ENCODE data around the gene NPAS3. TPM values are rescaled to one million over a fixed set of nuclear protein-coding genes. Genes with fewer than 3 reads are reported as not detected.

Gene NPAS3
- total and polyA plus RNA-seq, 5 donors from 2014 or later, result not detected

GRCh38 chr14:33194551-33194950 is 255.9 kb downstream of the NPAS3 start:
- no peaks in the 10 kb centered on the region for H3K4me1 ChIP-seq (ENCODE audit: control insufficient read depth, insufficient read depth, low read length, poor library complexity, severe bottlenecking)
- no peaks in the 10 kb centered on the region for H3K27me3 ChIP-seq (ENCODE audit: control insufficient read depth, insufficient read depth, low read length)
- H3K36me3 ChIP-seq (ENCODE audit: control insufficient read depth, insufficient read depth, low read length), result no peaks in the 10 kb centered on the region
- H3K36me3 Mint-ChIP-seq, result no peaks in the 10 kb centered on the region
- no peaks in the 10 kb centered on the region for H3K4me1 Mint-ChIP-seq
- H3K27ac Mint-ChIP-seq, result no peak overlapping the region
- H3K27me3 Mint-ChIP-seq, result no peaks in the 10 kb centered on the region
- no peak overlapping the region for H3K4me3 ChIP-seq (ENCODE audit: low read depth, low read length)
- ATAC-seq (ENCODE audit: low read depth in 2 of 2), result no peak
- H3K9me3 ChIP-seq (ENCODE audit: control insufficient read depth in 2 of 2, low read length in 2 of 2), result no peaks in the 10 kb centered on the region
- DNase-seq, result no peak
- H3K4me3 Mint-ChIP-seq, result no peak overlapping the region
- peaks cover 0 to 9% (median 0%) of the 10 kb centered on the region in 7 donors for H3K9me3 Mint-ChIP-seq
- H3K27ac ChIP-seq (ENCODE audit: insufficient read depth, low read length, poor library complexity, severe bottlenecking), result no peak overlapping the region

GRCh38 chr14:33198684-33199083 is 260.0 kb downstream of the NPAS3 start:
- H3K27me3 Mint-ChIP-seq, result no peaks in the 10 kb centered on the region
- ATAC-seq (ENCODE audit: low read depth in 2 of 2) (no peak), DNase-seq (no peak)
- Histone ChIP-seq H3K36me3 (ENCODE audit: control insufficient read depth, insufficient read depth, low read length) (no peaks in the 10 kb centered on the region), H3K9me3 (ENCODE audit: control insufficient read depth in 2 of 2, low read length in 2 of 2) (no peaks in the 10 kb centered on the region), H3K27ac (ENCODE audit: insufficient read depth, low read length, poor library complexity, severe bottlenecking) (no peak overlapping the region), H3K27me3 (ENCODE audit: control insufficient read depth, insufficient read depth, low read length) (no peaks in the 10 kb centered on the region), H3K4me1 (ENCODE audit: control insufficient read depth, insufficient read depth, low read length, poor library complexity, severe bottlenecking) (no peaks in the 10 kb centered on the region), H3K4me3 (ENCODE audit: low read depth, low read length) (no peak overlapping the region)
- no peak overlapping the region for H3K4me3 Mint-ChIP-seq
- peaks cover 0 to 7% (median 5%) of the 10 kb centered on the region in 7 donors for H3K9me3 Mint-ChIP-seq
- no peaks in the 10 kb centered on the region for H3K36me3 Mint-ChIP-seq
- no peak overlapping the region for H3K27ac Mint-ChIP-seq
- H3K4me1 Mint-ChIP-seq, result no peaks in the 10 kb centered on the region

GRCh38 chr14:33201116-33201515 is 262.4 kb downstream of the NPAS3 start:
- H3K9me3 Mint-ChIP-seq, result peaks cover 0 to 12% (median 5%) of the 10 kb centered on the region in 7 donors

GRCh38 chr14:33206981-33207380 is 268.3 kb downstream of the NPAS3 start:
- ATAC-seq (ENCODE audit: low read depth in 2 of 2), result no peak
- H3K27me3 Mint-ChIP-seq, result no peaks in the 10 kb centered on the region

More at GRCh38 chr14:33201116-33201515, 262.4 kb downstream of the NPAS3 start:
- Mint-ChIP-seq H3K27ac (no peak overlapping the region), H3K4me3 (no peak overlapping the region), H3K4me1 (no peaks in the 10 kb centered on the region), H3K36me3 (no peaks in the 10 kb centered on the region), H3K27me3 (no peaks in the 10 kb centered on the region)
- H3K36me3 ChIP-seq (ENCODE audit: control insufficient read depth, insufficient read depth, low read length), result no peaks in the 10 kb centered on the region
- ATAC-seq (ENCODE audit: low read depth in 2 of 2), result no peak
- no peak for DNase-seq
- H3K4me1 ChIP-seq (ENCODE audit: control insufficient read depth, insufficient read depth, low read length, poor library complexity, severe bottlenecking), result no peaks in the 10 kb centered on the region
- no peak overlapping the region for H3K4me3 ChIP-seq (ENCODE audit: low read depth, low read length)
- no peaks in the 10 kb centered on the region for H3K27me3 ChIP-seq (ENCODE audit: control insufficient read depth, insufficient read depth, low read length)
- no peaks in the 10 kb centered on the region for H3K9me3 ChIP-seq (ENCODE audit: control insufficient read depth in 2 of 2, low read length in 2 of 2)
- H3K27ac ChIP-seq (ENCODE audit: insufficient read depth, low read length, poor library complexity, severe bottlenecking), result no peak overlapping the region

GRCh38 chr14:33207467-33208017 is 268.9 kb downstream of the NPAS3 start:
- DNase-seq (no peak), ATAC-seq (ENCODE audit: low read depth in 2 of 2) (no peak)
- Histone ChIP-seq H3K27ac (ENCODE audit: insufficient read depth, low read length, poor library complexity, severe bottlenecking) (no peak overlapping the region), H3K4me3 (ENCODE audit: low read depth, low read length) (no peak overlapping the region), H3K4me1 (ENCODE audit: control insufficient read depth, insufficient read depth, low read length, poor library complexity, severe bottlenecking) (no peaks in the 10 kb centered on the region), H3K36me3 (ENCODE audit: control insufficient read depth, insufficient read depth, low read length) (no peaks in the 10 kb centered on the region), H3K9me3 (ENCODE audit: control insufficient read depth in 2 of 2, low read length in 2 of 2) (no peaks in the 10 kb centered on the region), H3K27me3 (ENCODE audit: control insufficient read depth, insufficient read depth, low read length) (no peaks in the 10 kb centered on the region)
- H3K4me1 Mint-ChIP-seq, result no peaks in the 10 kb centered on the region
- H3K36me3 Mint-ChIP-seq, result no peaks in the 10 kb centered on the region
- no peaks in the 10 kb centered on the region for H3K27me3 Mint-ChIP-seq
- no peak overlapping the region for H3K4me3 Mint-ChIP-seq
- peaks cover 0 to 11% (median 3%) of the 10 kb centered on the region in 7 donors for H3K9me3 Mint-ChIP-seq
- no peak overlapping the region for H3K27ac Mint-ChIP-seq

More at GRCh38 chr14:33206981-33207380, 268.3 kb downstream of the NPAS3 start:
- H3K9me3 Mint-ChIP-seq, result peaks cover 0 to 5% (median 3%) of the 10 kb centered on the region in 7 donors
- Histone ChIP-seq H3K4me3 (ENCODE audit: low read depth, low read length) (no peak overlapping the region), H3K27me3 (ENCODE audit: control insufficient read depth, insufficient read depth, low read length) (no peaks in the 10 kb centered on the region), H3K27ac (ENCODE audit: insufficient read depth, low read length, poor library complexity, severe bottlenecking) (no peak overlapping the region), H3K9me3 (ENCODE audit: control insufficient read depth in 2 of 2, low read length in 2 of 2) (no peaks in the 10 kb centered on the region), H3K36me3 (ENCODE audit: control insufficient read depth, insufficient read depth, low read length) (no peaks in the 10 kb centered on the region), H3K4me1 (ENCODE audit: control insufficient read depth, insufficient read depth, low read length, poor library complexity, severe bottlenecking) (no peaks in the 10 kb centered on the region)
- H3K27ac Mint-ChIP-seq, result no peak overlapping the region
- no peak overlapping the region for H3K4me3 Mint-ChIP-seq
- H3K4me1 Mint-ChIP-seq, result no peaks in the 10 kb centered on the region
- no peaks in the 10 kb centered on the region for H3K36me3 Mint-ChIP-seq
- no peak for DNase-seq

- no peaks in the 10 kb centered on the region for H3K9me3 ChIP-seq (ENCODE audit: control insufficient read depth in 2 of 2, low read length in 2 of 2)
- H3K27me3 Mint-ChIP-seq, result no peaks in the 10 kb centered on the region
- H3K27ac Mint-ChIP-seq, result no peak overlapping the region
- H3K9me3 Mint-ChIP-seq, result peaks cover 0 to 6% (median 2%) of the 10 kb centered on the region in 7 donors
- no peak for DNase-seq
- H3K27ac ChIP-seq (ENCODE audit: insufficient read depth, low read length, poor library complexity, severe bottlenecking), result no peak overlapping the region
- no peak overlapping the region for H3K4me3 ChIP-seq (ENCODE audit: low read depth, low read length)
- H3K4me1 Mint-ChIP-seq, result no peaks in the 10 kb centered on the region
- no peak for ATAC-seq (ENCODE audit: low read depth in 2 of 2)
- no peaks in the 10 kb centered on the region for H3K4me1 ChIP-seq (ENCODE audit: control insufficient read depth, insufficient read depth, low read length, poor library complexity, severe bottlenecking)
- H3K27me3 ChIP-seq (ENCODE audit: control insufficient read depth, insufficient read depth, low read length), result no peaks in the 10 kb centered on the region
- H3K4me3 Mint-ChIP-seq, result no peak overlapping the region
- no peaks in the 10 kb centered on the region for H3K36me3 Mint-ChIP-seq
- no peaks in the 10 kb centered on the region for H3K36me3 ChIP-seq (ENCODE audit: control insufficient read depth, insufficient read depth, low read length)
Observed at GRCh38 chr14:33210311-33210710, 271.6 kb downstream of the NPAS3 start.

- DNase-seq (no peak), ATAC-seq (ENCODE audit: low read depth in 2 of 2) (no peak)
- Mint-ChIP-seq H3K4me3 (no peak overlapping the region), H3K9me3 (peaks cover 0 to 3% (median 0%) of the 10 kb centered on the region in 7 donors), H3K36me3 (no peaks in the 10 kb centered on the region), H3K4me1 (no peaks in the 10 kb centered on the region), H3K27ac (no peak overlapping the region), H3K27me3 (no peaks in the 10 kb centered on the region)
- Histone ChIP-seq H3K9me3 (ENCODE audit: control insufficient read depth in 2 of 2, low read length in 2 of 2) (no peaks in the 10 kb centered on the region), H3K36me3 (ENCODE audit: control insufficient read depth, insufficient read depth, low read length) (no peaks in the 10 kb centered on the region), H3K27ac (ENCODE audit: insufficient read depth, low read length, poor library complexity, severe bottlenecking) (no peak overlapping the region), H3K27me3 (ENCODE audit: control insufficient read depth, insufficient read depth, low read length) (no peaks in the 10 kb centered on the region), H3K4me3 (ENCODE audit: low read depth, low read length) (no peak overlapping the region), H3K4me1 (ENCODE audit: control insufficient read depth, insufficient read depth, low read length, poor library complexity, severe bottlenecking) (no peaks in the 10 kb centered on the region)
Observed at GRCh38 chr14:33218026-33218425, 279.3 kb downstream of the NPAS3 start.

- Histone ChIP-seq H3K36me3 (ENCODE audit: control insufficient read depth, insufficient read depth, low read length) (no peaks in the 10 kb centered on the region), H3K27me3 (ENCODE audit: control insufficient read depth, insufficient read depth, low read length) (no peaks in the 10 kb centered on the region), H3K9me3 (ENCODE audit: control insufficient read depth in 2 of 2, low read length in 2 of 2) (no peaks in the 10 kb centered on the region), H3K4me1 (ENCODE audit: control insufficient read depth, insufficient read depth, low read length, poor library complexity, severe bottlenecking) (no peaks in the 10 kb centered on the region), H3K4me3 (ENCODE audit: low read depth, low read length) (no peak overlapping the region), H3K27ac (ENCODE audit: insufficient read depth, low read length, poor library complexity, severe bottlenecking) (no peak overlapping the region)
- Mint-ChIP-seq H3K36me3 (no peaks in the 10 kb centered on the region), H3K27me3 (no peaks in the 10 kb centered on the region), H3K4me1 (no peaks in the 10 kb centered on the region), H3K9me3 (peaks cover 0 to 3% (median 0%) of the 10 kb centered on the region in 7 donors), H3K27ac (no peak overlapping the region), H3K4me3 (no peak overlapping the region)
- ATAC-seq (ENCODE audit: low read depth in 2 of 2), result no peak
- DNase-seq, result no peak
Observed at GRCh38 chr14:33219957-33220356, 281.3 kb downstream of the NPAS3 start.

Measured in CD4-positive, CD25-positive, alpha-beta regulatory T cell (primary cell).